Smooth muscle cell of trachea (primary cell): ENCODE results near the gene USP20. TPM values are rescaled to one million over a fixed set of nuclear protein-coding genes. Genes with fewer than 3 reads are reported as not detected.

Experiments
- total RNA-seq: library from RNA; depleted of rRNA; stranded (reverse); fragments of >200 nt; gene quantifications from 2 replicates; pipeline ENCODE4 v1.2.1, GENCODE V29; 2014

USP20 gene
- 15.1 and 17.0 TPM in 2 replicates for total RNA-seq

DNA sequence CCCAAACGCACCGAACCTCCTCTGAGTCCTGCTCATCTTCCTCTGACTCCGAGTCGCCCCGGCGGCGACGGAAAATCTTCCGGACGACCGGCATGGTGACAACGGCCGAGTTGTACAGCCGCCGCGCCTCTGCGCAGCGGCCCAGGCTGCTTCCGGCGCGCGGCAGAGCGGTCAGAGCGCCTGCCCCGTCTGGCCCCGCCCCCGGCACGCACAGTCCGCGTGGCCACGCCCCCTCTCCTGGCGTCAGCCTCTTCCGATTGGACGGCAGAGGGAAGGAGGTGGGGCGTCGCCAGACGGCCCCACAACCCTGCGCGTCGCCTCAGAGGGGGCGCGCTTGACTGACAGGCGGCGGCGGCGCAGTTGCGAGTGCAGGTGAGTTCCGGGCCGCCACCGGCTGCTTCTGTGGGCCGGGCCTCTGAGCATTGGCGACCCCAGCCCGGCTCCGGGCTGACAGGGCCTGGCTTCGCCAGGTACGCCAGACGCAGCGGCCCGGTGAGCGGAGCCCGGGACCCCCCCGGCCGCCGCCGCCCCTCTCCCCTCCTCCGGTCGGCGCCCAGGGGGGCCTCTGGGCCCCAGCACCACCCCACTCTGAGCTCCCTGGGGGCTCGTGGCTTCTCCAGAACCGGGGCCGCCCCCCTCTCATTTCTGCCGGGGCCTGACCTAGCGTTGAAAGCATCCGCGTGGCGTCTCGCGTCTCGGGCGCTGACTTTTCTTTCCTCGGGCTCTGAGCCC lies at the start of gene USP20, which contains the start of gene C9orf78:
USP20 (plus strand) TSS at position 331 of the 732 bp plus-strand sequence. CDS start 17,098 bp downstream, outside the sequence.
C9orf78 (minus strand) TSS at position 148 of the 732 bp plus-strand sequence; CDS start at position 94, 54 bp downstream.

DNA sequence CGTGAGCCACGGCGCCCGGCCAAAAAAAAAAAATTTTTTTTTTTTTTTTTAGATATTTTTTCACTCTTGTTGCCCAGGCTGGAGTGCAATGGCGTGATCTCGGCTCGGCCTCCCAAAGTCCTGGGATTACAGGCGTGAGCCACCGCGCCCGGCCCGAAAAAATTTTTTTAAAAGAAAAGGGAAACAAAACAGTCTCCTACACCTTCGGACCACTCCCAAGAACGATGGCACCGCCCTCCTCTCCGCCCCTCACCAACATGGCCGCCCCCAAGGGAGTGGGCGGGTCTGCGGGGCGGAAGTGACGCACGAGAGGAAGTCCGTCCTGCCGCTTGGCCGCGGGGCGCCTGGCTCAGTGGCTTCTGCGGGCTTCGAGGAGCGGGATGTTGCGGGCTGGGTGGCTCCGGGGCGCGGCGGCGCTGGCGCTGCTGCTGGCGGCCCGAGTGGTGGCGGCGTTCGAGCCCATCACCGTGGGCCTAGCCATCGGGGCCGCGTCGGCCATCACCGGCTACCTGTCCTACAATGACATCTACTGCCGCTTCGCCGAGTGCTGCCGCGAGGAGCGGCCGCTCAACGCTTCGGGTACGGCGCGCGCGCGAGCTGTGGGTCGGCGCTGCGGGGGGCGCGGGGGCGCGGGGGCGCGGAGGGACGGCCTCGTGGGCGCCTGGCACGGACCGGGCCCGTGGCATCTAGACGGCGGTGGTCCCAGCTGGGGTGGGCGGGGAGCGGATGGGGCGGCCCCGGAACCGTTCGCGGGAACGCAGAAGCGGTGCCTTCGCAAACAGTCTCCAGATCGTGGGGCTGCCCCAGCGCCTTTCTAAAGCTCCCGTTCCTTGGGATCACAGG lies 32.2 kb upstream of the USP20 start, which contains the start of gene TOR1B:
TOR1B (plus strand) TSS at position 352 of the 843 bp plus-strand sequence; CDS start at position 381, 29 bp downstream.

DNA sequence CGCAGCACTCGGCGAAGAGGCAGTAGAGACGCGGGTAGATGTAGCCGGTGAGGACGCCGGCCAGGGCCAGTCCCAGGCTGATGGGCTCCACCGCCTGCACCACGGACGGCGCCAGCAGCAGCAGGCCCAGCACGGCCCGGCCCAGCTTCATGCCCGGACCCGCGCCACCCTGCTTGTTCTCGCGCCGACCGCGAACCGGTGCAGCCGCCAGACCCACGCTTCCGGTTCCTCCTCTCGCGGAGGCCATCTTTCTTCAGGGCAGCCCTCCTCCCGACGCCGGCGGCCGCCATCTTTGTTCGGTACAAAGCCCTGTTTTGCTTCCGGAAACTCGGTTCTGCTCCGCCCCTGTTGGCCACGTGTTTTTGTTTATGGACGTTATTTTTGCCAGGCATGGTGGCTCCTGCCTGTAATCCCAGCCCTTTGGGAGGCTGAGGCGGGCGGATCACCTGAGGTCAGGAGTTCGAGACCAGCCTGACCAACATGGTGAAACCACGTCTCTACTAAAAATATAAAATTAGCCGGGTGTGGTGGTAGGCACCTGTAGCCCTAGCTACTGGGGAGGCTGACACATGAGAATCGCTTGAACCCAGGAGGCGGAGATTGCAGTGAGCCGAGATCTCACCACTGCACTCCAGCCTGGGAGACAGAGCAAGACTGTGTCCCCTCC lies 11.2 kb upstream of the USP20 start, which contains the start of gene TOR1A:
TOR1A (minus strand) TSS at position 202 of the 667 bp plus-strand sequence; CDS start at position 151, 51 bp downstream.

Other genes starting within 250 kb of the USP20 start
- gene C9orf50, start 214.4 kb upstream of the USP20 start, total RNA-seq = 0.17 and 0.44 TPM in 2 replicates
- gene NTMT1, start 209.3 kb upstream of the USP20 start, total RNA-seq = 27.6 and 33.3 TPM in 2 replicates
- 19.3 and 27.8 TPM in 2 replicates for gene ASB6, start 193.3 kb upstream of the USP20 start, total RNA-seq
- gene PRRX2, start 169.8 kb upstream of the USP20 start, total RNA-seq = 44.4 and 50.0 TPM in 2 replicates
- gene PTGES, start 82.4 kb upstream of the USP20 start, total RNA-seq = 9.5 and 84.5 TPM in 2 replicates
- 32.6 and 36.4 TPM in 2 replicates for gene TOR1B, start 32.3 kb upstream of the USP20 start, total RNA-seq
- gene TOR1A, start 11.3 kb upstream of the USP20 start, total RNA-seq = 38.3 and 42.5 TPM in 2 replicates
- 33.6 and 37.8 TPM in 2 replicates for gene C9orf78, start 183 bp upstream of the USP20 start, total RNA-seq
- gene FNBP1, start 207.7 kb downstream of the USP20 start, total RNA-seq = 30.5 and 36.9 TPM in 2 replicates
- 31.1 and 37.2 TPM in 2 replicates for gene GPR107, start 218.4 kb downstream of the USP20 start, total RNA-seq